Activated T-helper 2 cell treated with anti-CD3 and anti-CD28 coated beads, Interferon-gamma antibody, Interleukin-2, Interleukin-4, amounts not matched to agents 10 μg/mL and 5 μg/mL and 100 μg/mL, durations not matched to agents 14 hours and 24 hours and 36 hours (primary cell): Measurements from ENCODE around the gene PDIA5. TPM values are rescaled to one million over a fixed set of nuclear protein-coding genes. Genes with fewer than 3 reads are reported as not detected.

Source experiments
- DNase-seq: peaks from one replicate; pipeline ENCODE4 v3.0.0; 2021; ENCODE audit warnings: low spot score
- H3K27ac Mint-ChIP-seq: one replicate; pipeline ENCODE4 v1.8.0; 2021; ENCODE audit warnings: mixed read lengths
- H3K27me3 Mint-ChIP-seq: one replicate; pipeline ENCODE4 v1.8.0; 2021; ENCODE audit warnings: low read depth, mixed read lengths
- H3K36me3 Mint-ChIP-seq: one replicate; pipeline ENCODE4 v1.8.0; 2021; ENCODE audit warnings: low read depth, mixed read lengths
- H3K4me1 Mint-ChIP-seq: one replicate; pipeline ENCODE4 v1.8.0; 2021; ENCODE audit warnings: low read depth, mixed read lengths
- H3K4me3 Mint-ChIP-seq: one replicate; pipeline ENCODE4 v1.8.0; 2021; ENCODE audit warnings: low read depth, mild to moderate bottlenecking, moderate library complexity, mixed read lengths
- H3K9me3 Mint-ChIP-seq: one replicate; pipeline ENCODE4 v1.8.0; 2021; ENCODE audit warnings: mixed read lengths
- intact Hi-C: fragments of 100-400 bp; cut with micrococcal nuclease; formaldehyde crosslinking; loops from one replicate; pipeline ENCODE4 v1.15.1; 2023
- total RNA-seq: library from RNA; stranded (reverse); gene quantifications from 2 replicates; pipeline ENCODE4 v1.2.3, GENCODE V29; 2022

The PDIA5 gene
- total RNA-seq, 1 donor from 2014 or later: 32.3 TPM

- intact Hi-C loops: no loop called here
- H3K27me3 Mint-ChIP-seq: no peaks in the 10 kb centered on the region
These were observed 57.1 kb downstream of the PDIA5 start for GRCh38 chr3:123123716-123124616.

GRCh38 chr3:123124971-123125370 is 58.1 kb downstream of the PDIA5 start:
- H3K9me3 Mint-ChIP-seq: no peaks in the 10 kb centered on the region
- intact Hi-C loops: no loop called here
- no peak overlapping the region for H3K27ac Mint-ChIP-seq
- no peaks in the 10 kb centered on the region for H3K27me3 Mint-ChIP-seq
- H3K36me3 Mint-ChIP-seq: peaks cover 25% of the 10 kb centered on the region
- peaks cover 2% of the 10 kb centered on the region for H3K4me1 Mint-ChIP-seq
- DNase-seq: no peak
- H3K4me3 Mint-ChIP-seq: no peak overlapping the region

More at GRCh38 chr3:123123716-123124616, 57.1 kb downstream of the PDIA5 start:
- H3K4me1 Mint-ChIP-seq: peaks cover 2% of the 10 kb centered on the region
- H3K9me3 Mint-ChIP-seq: no peaks in the 10 kb centered on the region
- H3K36me3 Mint-ChIP-seq: peaks cover 27% of the 10 kb centered on the region
- no peak overlapping the region for H3K27ac Mint-ChIP-seq
- no peak for DNase-seq
- H3K4me3 Mint-ChIP-seq: no peak overlapping the region

GRCh38 chr3:123126031-123126430 is 59.2 kb downstream of the PDIA5 start:
- no peak overlapping the region for H3K27ac Mint-ChIP-seq
- H3K36me3 Mint-ChIP-seq: peaks cover 20% of the 10 kb centered on the region
- no peak for DNase-seq
- intact Hi-C loops: no loop called here
- H3K4me3 Mint-ChIP-seq: no peak overlapping the region
- no peaks in the 10 kb centered on the region for H3K27me3 Mint-ChIP-seq
- no peaks in the 10 kb centered on the region for H3K9me3 Mint-ChIP-seq
- H3K4me1 Mint-ChIP-seq: peaks cover 2% of the 10 kb centered on the region

- Mint-ChIP-seq H3K4me3 (no peak overlapping the region), H3K4me1 (peaks cover 2% of the 10 kb centered on the region), H3K27me3 (no peaks in the 10 kb centered on the region), H3K36me3 (peaks cover 16% of the 10 kb centered on the region), H3K27ac (no peak overlapping the region), H3K9me3 (no peaks in the 10 kb centered on the region)
- DNase-seq: no peak
- intact Hi-C loops: no loop called here
These were observed 59.8 kb downstream of the PDIA5 start for GRCh38 chr3:123126653-123127052.

- Mint-ChIP-seq H3K27ac (no peak overlapping the region), H3K9me3 (no peaks in the 10 kb centered on the region), H3K27me3 (no peaks in the 10 kb centered on the region), H3K4me1 (peaks cover 2% of the 10 kb centered on the region), H3K4me3 (no peak overlapping the region), H3K36me3 (peaks cover 11% of the 10 kb centered on the region)
- intact Hi-C loops: no loop called here
- DNase-seq: no peak
These were observed 62.3 kb downstream of the PDIA5 start for GRCh38 chr3:123129092-123129491.

GRCh38 chr3:123129532-123129931 is 62.7 kb downstream of the PDIA5 start:
- intact Hi-C loops: no loop called here
- no peak overlapping the region for H3K4me3 Mint-ChIP-seq
- H3K9me3 Mint-ChIP-seq: no peaks in the 10 kb centered on the region
- no peak overlapping the region for H3K27ac Mint-ChIP-seq
- DNase-seq: no peak
- H3K4me1 Mint-ChIP-seq: peaks cover 2% of the 10 kb centered on the region
- H3K36me3 Mint-ChIP-seq: peaks cover 13% of the 10 kb centered on the region
- no peaks in the 10 kb centered on the region for H3K27me3 Mint-ChIP-seq

- Mint-ChIP-seq H3K27me3 (no peaks in the 10 kb centered on the region), H3K4me3 (no peak overlapping the region), H3K9me3 (no peaks in the 10 kb centered on the region), H3K4me1 (peaks cover 2% of the 10 kb centered on the region), H3K27ac (no peak overlapping the region), H3K36me3 (peaks cover 9% of the 10 kb centered on the region)
- intact Hi-C loops: no loop called here
- DNase-seq: no peak
These were observed 63.4 kb downstream of the PDIA5 start for GRCh38 chr3:123130079-123130750.

- Mint-ChIP-seq H3K9me3 (no peaks in the 10 kb centered on the region), H3K27ac (no peak overlapping the region), H3K4me3 (no peak overlapping the region)
These were observed 67.8 kb downstream of the PDIA5 start for GRCh38 chr3:123134671-123135070.

GRCh38 chr3:123137001-123137400 is 70.2 kb downstream of the PDIA5 start:
- no peaks in the 10 kb centered on the region for H3K4me1 Mint-ChIP-seq
- intact Hi-C loops: no loop called here

More at GRCh38 chr3:123134671-123135070, 67.8 kb downstream of the PDIA5 start:
- intact Hi-C loops: no loop called here
- no peaks in the 10 kb centered on the region for H3K27me3 Mint-ChIP-seq
- no peak for DNase-seq
- H3K4me1 Mint-ChIP-seq: no peaks in the 10 kb centered on the region
- H3K36me3 Mint-ChIP-seq: peaks cover 13% of the 10 kb centered on the region

GRCh38 chr3:123138839-123139444 is 72.1 kb downstream of the PDIA5 start:
- no peak overlapping the region for H3K27ac Mint-ChIP-seq
- H3K4me1 Mint-ChIP-seq: no peaks in the 10 kb centered on the region
- intact Hi-C loops: no loop called here
- no peak overlapping the region for H3K4me3 Mint-ChIP-seq
- H3K9me3 Mint-ChIP-seq: no peaks in the 10 kb centered on the region
- peaks cover 21% of the 10 kb centered on the region for H3K36me3 Mint-ChIP-seq
- DNase-seq: no peak
- H3K27me3 Mint-ChIP-seq: no peaks in the 10 kb centered on the region

More at GRCh38 chr3:123137001-123137400, 70.2 kb downstream of the PDIA5 start:
- H3K36me3 Mint-ChIP-seq: peaks cover 16% of the 10 kb centered on the region
- no peaks in the 10 kb centered on the region for H3K27me3 Mint-ChIP-seq
- H3K4me3 Mint-ChIP-seq: no peak overlapping the region
- H3K27ac Mint-ChIP-seq: no peak overlapping the region
- H3K9me3 Mint-ChIP-seq: no peaks in the 10 kb centered on the region
- no peak for DNase-seq

- no peak overlapping the region for H3K27ac Mint-ChIP-seq
- no peaks in the 10 kb centered on the region for H3K27me3 Mint-ChIP-seq
- intact Hi-C loops: no loop called here
- no peaks in the 10 kb centered on the region for H3K4me1 Mint-ChIP-seq
- DNase-seq: no peak
- H3K4me3 Mint-ChIP-seq: no peak overlapping the region
- no peaks in the 10 kb centered on the region for H3K9me3 Mint-ChIP-seq
- H3K36me3 Mint-ChIP-seq: peaks cover 20% of the 10 kb centered on the region
These were observed 72.7 kb downstream of the PDIA5 start for GRCh38 chr3:123139522-123139921.

GRCh38 chr3:123140550-123140949 is 73.7 kb downstream of the PDIA5 start:
- Mint-ChIP-seq H3K27ac (no peak overlapping the region), H3K4me1 (no peaks in the 10 kb centered on the region), H3K27me3 (no peaks in the 10 kb centered on the region), H3K36me3 (peaks cover 18% of the 10 kb centered on the region), H3K9me3 (no peaks in the 10 kb centered on the region), H3K4me3 (no peak overlapping the region)
- intact Hi-C loops: no loop called here
- no peak for DNase-seq

GRCh38 chr3:123141276-123141675 is 74.5 kb downstream of the PDIA5 start:
- intact Hi-C loops: no loop called here
- Mint-ChIP-seq H3K27me3 (no peaks in the 10 kb centered on the region), H3K4me1 (no peaks in the 10 kb centered on the region), H3K9me3 (no peaks in the 10 kb centered on the region), H3K36me3 (peaks cover 21% of the 10 kb centered on the region), H3K27ac (no peak overlapping the region), H3K4me3 (no peak overlapping the region)
- DNase-seq: no peak
